ENCODE measurements around the gene FAM149A. TPM values are rescaled to one million over a fixed set of nuclear protein-coding genes. Genes with fewer than 3 reads are reported as not detected.

Gene FAM149A
- total and polyA plus RNA-seq, 4 donors: 12.0 to 27.1 (median 15.0) TPM

- DNase-seq (ENCODE audit: low spot score): no peak
- no peaks in the 10 kb centered on the region for H3K27me3 ChIP-seq (ENCODE audit: control insufficient read depth in 4 of 4, insufficient read depth in 4 of 4, low read length in 3 of 4)
- no peak overlapping the region for H3K4me3 ChIP-seq (ENCODE audit: low read depth in 1 of 3, low read length in 3 of 3)
- no peak overlapping the region for H3K9ac ChIP-seq (ENCODE audit: low read depth in 1 of 2, low read length in 2 of 2)
- no peaks in the 10 kb centered on the region for H3K4me1 ChIP-seq (ENCODE audit: control insufficient read depth in 4 of 4, insufficient read depth in 4 of 4, low read length in 3 of 4)
- WGBS: 94% methylated on average over 3 of the region's 3 CpGs
- no peaks in the 10 kb centered on the region for H3K36me3 ChIP-seq (ENCODE audit: control insufficient read depth in 4 of 4, insufficient read depth in 3 of 4, low read depth in 1 of 4, low read length in 3 of 4)
- no peaks in the 10 kb centered on the region for H3K9me3 ChIP-seq (ENCODE audit: control insufficient read depth in 4 of 4, low read length in 3 of 4)
- no peak for TF ChIP-seq HNF4G (IDR thresholded peaks at IDR 0.05)
- TF ChIP-seq FOXA2 (IDR thresholded peaks at IDR 0.05): no peak
- TF ChIP-seq YY1 (IDR thresholded peaks at IDR 0.05): no peak
- no peak overlapping the region for H3K27ac ChIP-seq (ENCODE audit: low read depth in 1 of 2, low read length in 2 of 2)
Observed at GRCh38 chr4:186128842-186129241, 24.3 kb downstream of the FAM149A start.

GRCh38 chr4:186131935-186132334 is 27.4 kb downstream of the FAM149A start:
- WGBS: 94% methylated on average over 2 of the region's 2 CpGs
- Histone ChIP-seq H3K36me3 (ENCODE audit: control insufficient read depth in 4 of 4, insufficient read depth in 3 of 4, low read depth in 1 of 4, low read length in 3 of 4) (no peaks in the 10 kb centered on the region), H3K27me3 (ENCODE audit: control insufficient read depth in 4 of 4, insufficient read depth in 4 of 4, low read length in 3 of 4) (no peaks in the 10 kb centered on the region), H3K9me3 (ENCODE audit: control insufficient read depth in 4 of 4, low read length in 3 of 4) (no peaks in the 10 kb centered on the region), H3K4me1 (ENCODE audit: control insufficient read depth in 4 of 4, insufficient read depth in 4 of 4, low read length in 3 of 4) (peaks cover 0 to 1% (median 0%) of the 10 kb centered on the region in 4 donors), H3K9ac (ENCODE audit: low read depth in 1 of 2, low read length in 2 of 2) (no peak overlapping the region), H3K4me3 (ENCODE audit: low read depth in 1 of 3, low read length in 3 of 3) (no peak overlapping the region), H3K27ac (ENCODE audit: low read depth in 1 of 2, low read length in 2 of 2) (no peak overlapping the region)
- no peak for DNase-seq (ENCODE audit: low spot score)
- TF ChIP-seq SP1 (IDR thresholded peaks at IDR 0.05) (no peak), YY1 (IDR thresholded peaks at IDR 0.05) (no peak), EGR1 (IDR thresholded peaks at IDR 0.05; ENCODE audit: low read depth in 2 of 2) (no peak), TAF1 (conservative IDR thresholded peaks at IDR 0.05) (no peak), GABPA (IDR thresholded peaks at IDR 0.05 in 1 of 2, conservative IDR thresholded peaks at IDR 0.05 in 1 of 2) (no peak), RXRA (IDR thresholded peaks at IDR 0.05) (no peak)
- TF ChIP-seq, protein P1, sequence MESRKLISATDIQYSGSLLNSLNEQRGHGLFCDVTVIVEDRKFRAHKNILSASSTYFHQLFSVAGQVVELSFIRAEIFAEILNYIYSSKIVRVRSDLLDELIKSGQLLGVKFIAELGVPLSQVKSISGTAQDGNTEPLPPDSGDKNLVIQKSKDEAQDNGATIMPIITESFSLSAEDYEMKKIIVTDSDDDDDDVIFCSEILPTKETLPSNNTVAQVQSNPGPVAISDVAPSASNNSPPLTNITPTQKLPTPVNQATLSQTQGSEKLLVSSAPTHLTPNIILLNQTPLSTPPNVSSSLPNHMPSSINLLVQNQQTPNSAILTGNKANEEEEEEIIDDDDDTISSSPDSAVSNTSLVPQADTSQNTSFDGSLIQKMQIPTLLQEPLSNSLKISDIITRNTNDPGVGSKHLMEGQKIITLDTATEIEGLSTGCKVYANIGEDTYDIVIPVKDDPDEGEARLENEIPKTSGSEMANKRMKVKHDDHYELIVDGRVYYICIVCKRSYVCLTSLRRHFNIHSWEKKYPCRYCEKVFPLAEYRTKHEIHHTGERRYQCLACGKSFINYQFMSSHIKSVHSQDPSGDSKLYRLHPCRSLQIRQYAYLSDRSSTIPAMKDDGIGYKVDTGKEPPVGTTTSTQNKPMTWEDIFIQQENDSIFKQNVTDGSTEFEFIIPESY (IDR thresholded peaks at IDR 0.05): no peak
- TF ChIP-seq, protein P2, sequence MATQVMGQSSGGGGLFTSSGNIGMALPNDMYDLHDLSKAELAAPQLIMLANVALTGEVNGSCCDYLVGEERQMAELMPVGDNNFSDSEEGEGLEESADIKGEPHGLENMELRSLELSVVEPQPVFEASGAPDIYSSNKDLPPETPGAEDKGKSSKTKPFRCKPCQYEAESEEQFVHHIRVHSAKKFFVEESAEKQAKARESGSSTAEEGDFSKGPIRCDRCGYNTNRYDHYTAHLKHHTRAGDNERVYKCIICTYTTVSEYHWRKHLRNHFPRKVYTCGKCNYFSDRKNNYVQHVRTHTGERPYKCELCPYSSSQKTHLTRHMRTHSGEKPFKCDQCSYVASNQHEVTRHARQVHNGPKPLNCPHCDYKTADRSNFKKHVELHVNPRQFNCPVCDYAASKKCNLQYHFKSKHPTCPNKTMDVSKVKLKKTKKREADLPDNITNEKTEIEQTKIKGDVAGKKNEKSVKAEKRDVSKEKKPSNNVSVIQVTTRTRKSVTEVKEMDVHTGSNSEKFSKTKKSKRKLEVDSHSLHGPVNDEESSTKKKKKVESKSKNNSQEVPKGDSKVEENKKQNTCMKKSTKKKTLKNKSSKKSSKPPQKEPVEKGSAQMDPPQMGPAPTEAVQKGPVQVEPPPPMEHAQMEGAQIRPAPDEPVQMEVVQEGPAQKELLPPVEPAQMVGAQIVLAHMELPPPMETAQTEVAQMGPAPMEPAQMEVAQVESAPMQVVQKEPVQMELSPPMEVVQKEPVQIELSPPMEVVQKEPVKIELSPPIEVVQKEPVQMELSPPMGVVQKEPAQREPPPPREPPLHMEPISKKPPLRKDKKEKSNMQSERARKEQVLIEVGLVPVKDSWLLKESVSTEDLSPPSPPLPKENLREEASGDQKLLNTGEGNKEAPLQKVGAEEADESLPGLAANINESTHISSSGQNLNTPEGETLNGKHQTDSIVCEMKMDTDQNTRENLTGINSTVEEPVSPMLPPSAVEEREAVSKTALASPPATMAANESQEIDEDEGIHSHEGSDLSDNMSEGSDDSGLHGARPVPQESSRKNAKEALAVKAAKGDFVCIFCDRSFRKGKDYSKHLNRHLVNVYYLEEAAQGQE (IDR thresholded peaks at IDR 0.05): no peak
- TF ChIP-seq, protein P3, sequence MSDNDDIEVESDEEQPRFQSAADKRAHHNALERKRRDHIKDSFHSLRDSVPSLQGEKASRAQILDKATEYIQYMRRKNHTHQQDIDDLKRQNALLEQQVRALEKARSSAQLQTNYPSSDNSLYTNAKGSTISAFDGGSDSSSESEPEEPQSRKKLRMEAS (IDR thresholded peaks at IDR 0.05): no peak

DNA sequence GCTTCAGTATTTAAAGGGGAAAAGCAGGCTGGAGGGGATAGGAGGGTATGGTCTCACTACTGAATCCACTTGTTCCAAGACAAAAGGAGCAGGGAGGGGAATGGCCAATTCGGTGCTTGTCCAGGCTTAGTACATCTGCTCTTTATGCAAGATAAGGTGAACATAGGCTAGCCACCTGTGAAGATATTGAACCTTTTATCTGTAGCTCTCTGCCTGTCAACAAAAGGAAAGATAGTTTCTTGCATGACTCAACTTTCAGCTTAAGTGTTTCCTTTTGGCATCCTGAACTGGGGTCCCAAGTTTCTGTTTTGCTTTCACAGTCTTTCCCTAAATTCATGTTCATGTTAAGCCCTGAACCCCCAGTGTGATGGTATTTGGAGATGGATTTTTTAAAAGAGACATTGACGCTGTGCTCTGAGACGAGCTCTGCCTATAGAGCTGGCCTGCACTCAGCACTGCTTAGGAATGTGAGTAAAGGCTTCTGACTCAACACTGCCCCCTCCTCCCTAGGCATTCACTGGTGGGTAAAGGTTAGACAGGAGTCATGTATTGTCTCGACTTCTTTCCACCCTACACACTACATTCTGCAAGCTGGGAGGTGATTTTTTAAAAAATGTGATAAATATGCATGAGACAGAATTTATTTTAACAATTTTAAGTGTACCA is 28.2 kb downstream of the FAM149A start:
- Histone ChIP-seq H3K27ac (ENCODE audit: low read depth in 1 of 2, low read length in 2 of 2) (no peak overlapping the region), H3K4me3 (ENCODE audit: low read depth in 1 of 3, low read length in 3 of 3) (no peak overlapping the region), H3K36me3 (ENCODE audit: control insufficient read depth in 4 of 4, insufficient read depth in 3 of 4, low read depth in 1 of 4, low read length in 3 of 4) (no peaks in the 10 kb centered on the region), H3K9me3 (ENCODE audit: control insufficient read depth in 4 of 4, low read length in 3 of 4) (no peaks in the 10 kb centered on the region), H3K4me1 (ENCODE audit: control insufficient read depth in 4 of 4, insufficient read depth in 4 of 4, low read length in 3 of 4) (peaks cover 0 to 6% (median 3%) of the 10 kb centered on the region in 4 donors), H3K27me3 (ENCODE audit: control insufficient read depth in 4 of 4, insufficient read depth in 4 of 4, low read length in 3 of 4) (no peaks in the 10 kb centered on the region), H3K9ac (ENCODE audit: low read depth in 1 of 2, low read length in 2 of 2) (no peak overlapping the region)
- WGBS: 46% methylated on average over 4 of the region's 4 CpGs
- DNase-seq (ENCODE audit: low spot score): no peak
- TF ChIP-seq JUND (IDR thresholded peaks at IDR 0.05) (no peak), FOXA2 (IDR thresholded peaks at IDR 0.05) (no peak), TAF1 (conservative IDR thresholded peaks at IDR 0.05) (no peak), SP1 (IDR thresholded peaks at IDR 0.05) (no peak), YY1 (IDR thresholded peaks at IDR 0.05) (no peak), FOXA1 (IDR thresholded peaks at IDR 0.05) (no peak), RAD21 (IDR thresholded peaks at IDR 0.05) (no peak), EGR1 (IDR thresholded peaks at IDR 0.05; ENCODE audit: low read depth in 2 of 2) (no peak), NR2F2 (IDR thresholded peaks at IDR 0.05) (no peak), RXRA (IDR thresholded peaks at IDR 0.05) (no peak)
- TF ChIP-seq, protein P2 (IDR thresholded peaks at IDR 0.05): no peak
- TF ChIP-seq, protein P1 (IDR thresholded peaks at IDR 0.05): no peak

Measured in liver (tissue), 9 donors.